ENCODE measurements around the gene HSPB7.

HSPB7 gene

GRCh38 chr1:15973772-15974171 is 44.1 kb downstream of the HSPB7 start:
- Mint-ChIP-seq H3K27me3 (ENCODE audit: low read depth) (no peaks in the 10 kb centered on the region), H3K36me3 (ENCODE audit: low read depth) (peaks cover 33% of the 10 kb centered on the region), H3K4me3 (no peak overlapping the region), H3K4me1 (ENCODE audit: low read depth) (peaks cover 35% of the 10 kb centered on the region), H3K27ac (no peak overlapping the region), H3K9me3 (peaks cover 4% of the 10 kb centered on the region)

- peaks cover 43% of the 10 kb centered on the region for H3K4me1 Mint-ChIP-seq (ENCODE audit: low read depth)
- H3K27me3 Mint-ChIP-seq (ENCODE audit: low read depth) = no peaks in the 10 kb centered on the region
- H3K36me3 Mint-ChIP-seq (ENCODE audit: low read depth) = peaks cover 41% of the 10 kb centered on the region
- H3K4me3 Mint-ChIP-seq = no peak overlapping the region
- H3K27ac Mint-ChIP-seq = no peak overlapping the region
- peaks cover 4% of the 10 kb centered on the region for H3K9me3 Mint-ChIP-seq
Measured at GRCh38 chr1:15972409-15972808, 45.4 kb downstream of the HSPB7 start.

- H3K36me3 Mint-ChIP-seq (ENCODE audit: low read depth) = peaks cover 48% of the 10 kb centered on the region
Measured at GRCh38 chr1:15970911-15971310, 46.9 kb downstream of the HSPB7 start.

GRCh38 chr1:15969321-15969880 is 48.4 kb downstream of the HSPB7 start:
- H3K27me3 Mint-ChIP-seq (ENCODE audit: low read depth) = no peaks in the 10 kb centered on the region
- peaks cover 56% of the 10 kb centered on the region for H3K4me1 Mint-ChIP-seq (ENCODE audit: low read depth)
- H3K9me3 Mint-ChIP-seq = peaks cover 4% of the 10 kb centered on the region
- peaks cover 46% of the 10 kb centered on the region for H3K36me3 Mint-ChIP-seq (ENCODE audit: low read depth)
- no peak overlapping the region for H3K4me3 Mint-ChIP-seq
- no peak overlapping the region for H3K27ac Mint-ChIP-seq

More at GRCh38 chr1:15970911-15971310, 46.9 kb downstream of the HSPB7 start:
- no peak overlapping the region for H3K27ac Mint-ChIP-seq
- no peaks in the 10 kb centered on the region for H3K27me3 Mint-ChIP-seq (ENCODE audit: low read depth)
- H3K4me3 Mint-ChIP-seq = no peak overlapping the region
- H3K9me3 Mint-ChIP-seq = peaks cover 4% of the 10 kb centered on the region
- peaks cover 48% of the 10 kb centered on the region for H3K4me1 Mint-ChIP-seq (ENCODE audit: low read depth)

- H3K4me3 Mint-ChIP-seq = no peak overlapping the region
- peaks cover 62% of the 10 kb centered on the region for H3K4me1 Mint-ChIP-seq (ENCODE audit: low read depth)
- no peaks in the 10 kb centered on the region for H3K27me3 Mint-ChIP-seq (ENCODE audit: low read depth)
- peaks cover 47% of the 10 kb centered on the region for H3K36me3 Mint-ChIP-seq (ENCODE audit: low read depth)
- peaks cover 4% of the 10 kb centered on the region for H3K9me3 Mint-ChIP-seq
- no peak overlapping the region for H3K27ac Mint-ChIP-seq
Measured at GRCh38 chr1:15968172-15968571, 49.7 kb downstream of the HSPB7 start.

- Mint-ChIP-seq H3K36me3 (ENCODE audit: low read depth) (peaks cover 37% of the 10 kb centered on the region), H3K27ac (peak overlapping the region; percentile 80), H3K4me1 (ENCODE audit: low read depth) (peaks cover 57% of the 10 kb centered on the region), H3K4me3 (peak overlapping the region; percentile 62), H3K9me3 (peaks cover 4% of the 10 kb centered on the region), H3K27me3 (ENCODE audit: low read depth) (no peaks in the 10 kb centered on the region)
Measured at GRCh38 chr1:15966956-15967344, 50.9 kb downstream of the HSPB7 start.

- Mint-ChIP-seq H3K9me3 (peaks cover 4% of the 10 kb centered on the region), H3K4me1 (ENCODE audit: low read depth) (peaks cover 58% of the 10 kb centered on the region), H3K27me3 (ENCODE audit: low read depth) (no peaks in the 10 kb centered on the region), H3K4me3 (peak overlapping the region; percentile 67), H3K27ac (peak overlapping the region; percentile 88), H3K36me3 (ENCODE audit: low read depth) (peaks cover 35% of the 10 kb centered on the region)
Measured at GRCh38 chr1:15966081-15966955, 51.5 kb downstream of the HSPB7 start.

- peaks cover 57% of the 10 kb centered on the region for H3K4me1 Mint-ChIP-seq (ENCODE audit: low read depth)
- H3K4me3 Mint-ChIP-seq = peak overlapping the region; percentile 67
- no peaks in the 10 kb centered on the region for H3K27me3 Mint-ChIP-seq (ENCODE audit: low read depth)
- peaks cover 37% of the 10 kb centered on the region for H3K36me3 Mint-ChIP-seq (ENCODE audit: low read depth)
- H3K9me3 Mint-ChIP-seq = peaks cover 4% of the 10 kb centered on the region
- peak overlapping the region; percentile 88 for H3K27ac Mint-ChIP-seq
Measured at GRCh38 chr1:15965228-15965767, 52.5 kb downstream of the HSPB7 start.
